ENCODE data around the gene CPA5.

CPA5 gene

DNA sequence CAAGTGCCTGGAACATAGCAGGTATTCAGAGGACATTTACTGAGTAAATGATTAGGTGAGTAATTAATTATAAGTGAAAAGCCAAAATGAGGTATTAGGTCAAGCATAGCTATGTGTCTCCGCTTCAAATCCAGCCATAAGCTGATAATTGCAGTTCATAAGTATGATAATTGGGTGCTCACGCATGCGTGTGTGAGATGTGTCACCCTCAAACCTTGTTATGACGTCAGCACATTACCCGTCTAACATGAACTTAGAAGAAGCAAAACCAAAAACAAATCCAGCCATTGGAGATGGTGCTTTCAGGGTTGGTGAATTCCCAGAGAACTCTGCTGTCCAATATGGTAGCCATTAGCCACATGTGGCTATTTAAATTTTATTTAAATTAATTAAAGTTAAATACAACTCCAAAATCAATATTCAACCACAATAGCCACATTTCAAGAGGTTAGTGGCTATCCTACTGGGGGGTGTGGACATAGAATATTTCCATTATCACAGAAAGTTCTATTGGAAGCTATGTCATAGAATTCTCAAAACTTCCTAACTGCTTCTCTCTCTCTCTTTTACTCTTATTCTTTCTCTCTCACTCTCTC is at the start of gene CPA5:
CPA5 (plus strand) TSS at position 546 of the 596 bp plus-strand sequence. CDS start 1,670 bp downstream, outside the sequence.
- no peak within 1 kb of the TSS for H3K4me3 ChIP-seq (ENCODE audit: low read depth, low read length)
- TF ChIP-seq, protein P1, sequence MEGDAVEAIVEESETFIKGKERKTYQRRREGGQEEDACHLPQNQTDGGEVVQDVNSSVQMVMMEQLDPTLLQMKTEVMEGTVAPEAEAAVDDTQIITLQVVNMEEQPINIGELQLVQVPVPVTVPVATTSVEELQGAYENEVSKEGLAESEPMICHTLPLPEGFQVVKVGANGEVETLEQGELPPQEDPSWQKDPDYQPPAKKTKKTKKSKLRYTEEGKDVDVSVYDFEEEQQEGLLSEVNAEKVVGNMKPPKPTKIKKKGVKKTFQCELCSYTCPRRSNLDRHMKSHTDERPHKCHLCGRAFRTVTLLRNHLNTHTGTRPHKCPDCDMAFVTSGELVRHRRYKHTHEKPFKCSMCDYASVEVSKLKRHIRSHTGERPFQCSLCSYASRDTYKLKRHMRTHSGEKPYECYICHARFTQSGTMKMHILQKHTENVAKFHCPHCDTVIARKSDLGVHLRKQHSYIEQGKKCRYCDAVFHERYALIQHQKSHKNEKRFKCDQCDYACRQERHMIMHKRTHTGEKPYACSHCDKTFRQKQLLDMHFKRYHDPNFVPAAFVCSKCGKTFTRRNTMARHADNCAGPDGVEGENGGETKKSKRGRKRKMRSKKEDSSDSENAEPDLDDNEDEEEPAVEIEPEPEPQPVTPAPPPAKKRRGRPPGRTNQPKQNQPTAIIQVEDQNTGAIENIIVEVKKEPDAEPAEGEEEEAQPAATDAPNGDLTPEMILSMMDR (IDR thresholded peaks at IDR 0.05; ENCODE audit: insufficient read depth, low read depth, low read length, missing control alignments), result no peak
- no peak for DNase-seq (ENCODE audit: low read depth)

GRCh38 chr7:130296221-130296951 is 48.2 kb upstream of the CPA5 start:
- H3K4me3 ChIP-seq (ENCODE audit: low read depth, low read length), result no peak overlapping the region
- TF ChIP-seq, protein P1 (IDR thresholded peaks at IDR 0.05; ENCODE audit: insufficient read depth, low read depth, low read length, missing control alignments), result no peak
- DNase-seq (ENCODE audit: low read depth), result no peak

DNA sequence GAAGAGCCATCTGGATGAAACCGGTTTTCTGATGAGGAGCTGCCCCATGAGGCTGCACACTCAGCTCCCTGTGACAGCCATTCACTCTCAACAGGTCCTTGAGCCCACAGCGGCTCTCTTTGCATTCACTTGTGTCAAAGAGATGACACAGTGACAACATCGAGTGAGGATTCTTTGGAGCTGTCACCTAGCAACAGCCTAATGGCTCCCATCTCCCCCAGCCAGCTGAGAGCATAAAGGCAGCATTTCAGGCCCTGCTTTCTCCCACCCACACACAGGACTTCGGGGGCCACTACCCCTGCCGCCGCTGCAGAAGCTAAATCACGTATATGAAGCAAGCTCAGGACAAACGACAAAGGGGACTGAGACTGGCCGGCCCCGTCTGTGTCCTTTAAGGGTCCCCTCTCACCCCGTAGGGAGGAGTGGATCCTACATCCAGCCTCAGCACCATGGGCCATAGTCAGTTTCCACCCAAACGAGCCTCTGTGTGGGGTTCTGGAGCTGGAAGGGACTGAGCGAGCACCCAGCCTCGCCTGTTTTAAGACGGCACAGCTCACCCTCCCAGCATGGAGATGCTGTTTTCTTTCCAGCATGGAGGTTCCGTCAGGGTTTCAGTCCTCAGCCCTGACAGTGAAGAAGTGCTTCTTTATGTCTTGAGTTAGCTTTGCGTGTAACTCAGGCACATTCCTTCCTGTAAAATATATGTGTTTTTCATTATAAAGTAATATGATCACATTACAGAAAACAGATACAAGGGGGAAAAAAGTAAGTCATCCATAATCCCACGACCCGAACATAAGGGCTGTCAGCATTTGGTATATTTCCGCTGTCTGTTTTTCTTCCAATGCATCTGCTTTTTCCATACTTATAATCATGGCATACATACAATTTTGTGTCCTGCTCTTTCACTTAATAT is 46.7 kb upstream of the CPA5 start:
- TF ChIP-seq, protein P1 (IDR thresholded peaks at IDR 0.05; ENCODE audit: insufficient read depth, low read depth, low read length, missing control alignments), result no peak
- no peak for DNase-seq (ENCODE audit: low read depth)
- no peak overlapping the region for H3K4me3 ChIP-seq (ENCODE audit: low read depth, low read length)

DNA sequence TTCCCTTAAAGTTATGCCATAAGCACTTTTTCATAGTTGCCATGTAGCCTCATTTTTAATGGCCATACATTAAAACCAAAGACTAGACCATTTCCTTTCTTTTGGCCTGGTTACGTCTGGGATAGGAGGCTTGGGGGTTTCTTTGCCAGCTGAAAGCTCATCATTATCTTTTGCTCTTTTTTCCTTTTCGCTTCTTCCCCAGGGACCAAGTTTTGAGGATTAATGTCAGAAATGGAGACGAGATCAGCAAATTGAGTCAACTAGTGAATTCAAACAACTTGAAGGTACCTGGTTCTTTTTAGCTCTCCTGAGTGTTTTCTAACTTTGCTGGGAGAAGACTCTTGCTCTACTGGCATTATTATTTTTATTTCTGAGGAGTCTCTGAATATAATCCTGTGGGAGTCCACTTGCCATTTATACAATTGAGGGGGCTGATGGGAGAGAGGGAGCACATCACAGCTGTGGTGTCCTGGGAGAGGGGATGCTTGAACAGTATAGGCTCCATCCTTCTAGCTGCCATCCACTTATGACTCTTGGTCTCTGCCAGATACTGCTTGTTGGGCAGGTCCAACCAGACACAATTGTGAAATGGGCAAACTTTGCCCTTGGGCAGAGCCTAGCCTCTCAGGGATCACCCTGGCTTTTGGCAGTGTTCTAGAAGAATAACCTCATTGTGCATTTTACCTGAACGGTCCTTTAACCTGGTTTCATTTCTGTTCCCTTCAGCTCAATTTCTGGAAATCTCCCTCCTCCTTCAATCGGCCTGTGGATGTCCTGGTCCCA is 45.9 kb upstream of the CPA5 start:
- no peak overlapping the region for H3K4me3 ChIP-seq (ENCODE audit: low read depth, low read length)
- TF ChIP-seq, protein P1 (IDR thresholded peaks at IDR 0.05; ENCODE audit: insufficient read depth, low read depth, low read length, missing control alignments), result no peak
- DNase-seq (ENCODE audit: low read depth), result no peak

GRCh38 chr7:130299866-130300265 is 44.8 kb upstream of the CPA5 start:
- no peak overlapping the region for H3K4me3 ChIP-seq (ENCODE audit: low read depth, low read length)
- TF ChIP-seq, protein P1 (IDR thresholded peaks at IDR 0.05; ENCODE audit: insufficient read depth, low read depth, low read length, missing control alignments), result no peak

DNA sequence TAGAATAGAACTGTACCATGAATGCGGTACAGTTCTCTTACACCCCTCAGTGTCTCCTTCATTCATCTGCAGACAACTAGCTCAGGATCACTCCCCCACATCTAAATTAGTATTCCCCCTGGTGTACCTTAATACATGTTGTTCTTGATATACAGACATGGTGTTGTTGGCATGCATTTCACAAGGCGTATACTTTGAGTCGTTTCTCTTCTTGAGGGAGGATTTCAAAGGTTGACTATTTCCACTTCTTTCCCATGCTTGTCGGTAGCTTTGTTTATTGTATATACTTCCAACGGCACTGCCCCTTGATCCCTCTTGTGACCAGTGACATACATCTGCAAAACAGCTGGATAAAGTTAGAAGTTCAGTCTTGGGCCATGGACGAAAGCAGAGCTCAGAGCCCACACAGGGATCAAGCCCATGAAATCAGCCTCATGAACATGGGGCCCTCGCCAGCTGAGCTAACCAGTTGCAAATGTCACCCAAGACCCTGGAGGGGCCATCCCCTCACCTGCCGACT is 43.1 kb upstream of the CPA5 start:
- TF ChIP-seq, protein P1 (IDR thresholded peaks at IDR 0.05; ENCODE audit: insufficient read depth, low read depth, low read length, missing control alignments), result no peak
- DNase-seq (ENCODE audit: low read depth), result no peak
- no peak overlapping the region for H3K4me3 ChIP-seq (ENCODE audit: low read depth, low read length)

More at GRCh38 chr7:130299866-130300265, 44.8 kb upstream of the CPA5 start:
- no peak for DNase-seq (ENCODE audit: low read depth)
